ENCODE results near the gene AAGAB. TPM values are rescaled to one million over a fixed set of nuclear protein-coding genes. Genes with fewer than 3 reads are reported as not detected.
"Not testable (repeated sequence)": the region's sequence is repeated elsewhere in the genome, so short reads cannot be mapped to it uniquely, and the experiment has no call there.

The AAGAB gene
- total RNA-seq, 4 donors from 2014 or later, result 39.7 to 343 (median 54.1) TPM

DNA sequence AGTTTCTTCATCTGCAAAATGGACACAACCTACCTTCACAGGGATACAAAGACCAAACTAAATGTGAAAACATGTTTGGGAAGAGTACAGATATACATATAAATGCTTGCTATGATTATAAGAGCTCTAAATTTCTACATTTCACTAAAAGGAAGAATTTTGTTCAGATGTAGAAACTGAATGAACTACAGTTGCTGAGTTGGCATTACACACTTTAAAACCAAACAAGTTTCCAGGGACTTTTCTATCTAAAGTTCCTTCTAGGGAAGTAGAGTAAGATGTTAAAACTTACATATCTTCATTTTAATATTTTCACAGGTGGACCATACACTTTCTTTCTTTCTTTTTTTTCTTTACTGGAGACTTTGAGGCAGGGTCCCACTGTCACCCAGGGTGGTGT is 4.6 kb downstream of the AAGAB start:
- no peaks in the 10 kb centered on the region for H3K9me3 ChIP-seq
- intact Hi-C loops (cut with DNase I; ENCODE audit: low total_unique reads) (no loop called here), in situ Hi-C loops (cut with MboI; ENCODE audit: low pct_ligation_motif_present in 1 of 4, low pct_unique_long_range_greater_than_20kb in 1 of 4, low sequenced_read_pairs in 3 of 4) (loop anchor here in 1 of 4 donors (10.0 kb wide), 1 partner anchor 185 kb away; the partner anchor contains the start of gene SMAD3)
- no peak for TF ChIP-seq EP300 (IDR thresholded peaks at IDR 0.05; ENCODE audit: low read depth)
- no peak for TF ChIP-seq CTCF (IDR thresholded peaks at IDR 0.05)
- no peak for TF ChIP-seq POLR2A (IDR thresholded peaks at IDR 0.05)
- no peak for TF ChIP-seq POLR2AphosphoS5 (IDR thresholded peaks at IDR 0.05)
- H3K4me3 ChIP-seq, result no peak overlapping the region
- no peaks in the 10 kb centered on the region for H3K27me3 ChIP-seq
- H3K4me1 ChIP-seq, result peaks cover 4 to 21% (median 14%) of the 10 kb centered on the region in 4 donors
- DNase-seq, result no peak
- H3K36me3 ChIP-seq, result no peaks in the 10 kb centered on the region
- no peak overlapping the region for H3K27ac ChIP-seq

DNA sequence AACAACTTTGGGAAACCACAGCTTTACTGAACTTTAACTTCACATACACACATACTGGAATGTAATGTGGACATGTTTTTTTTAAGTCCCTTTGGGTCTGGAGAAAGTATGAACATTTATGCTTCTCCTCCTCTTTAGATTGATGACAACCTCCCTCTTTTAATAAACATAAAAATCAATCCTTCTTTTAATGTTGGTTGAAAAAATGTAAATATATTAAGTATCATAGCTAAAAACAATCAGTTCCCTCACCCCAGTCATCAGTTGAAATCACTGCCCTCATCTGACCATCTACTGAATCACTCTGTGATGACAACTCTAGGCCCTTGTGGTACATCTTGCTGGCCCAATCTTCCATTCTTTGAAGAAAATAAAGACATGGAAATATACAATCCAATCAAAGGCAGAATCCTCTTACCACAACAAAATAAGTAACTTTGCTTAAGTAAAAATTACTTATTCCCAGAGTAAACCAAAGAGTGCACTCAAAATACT is 6.4 kb downstream of the AAGAB start:
- Histone ChIP-seq H3K4me1 (peaks cover 0 to 17% (median 8%) of the 10 kb centered on the region in 4 donors), H3K27ac (no peak overlapping the region), H3K9me3 (no peaks in the 10 kb centered on the region), H3K27me3 (no peaks in the 10 kb centered on the region), H3K4me3 (no peak overlapping the region), H3K36me3 (no peaks in the 10 kb centered on the region)
- DNase-seq, result no peak
- no peak for TF ChIP-seq POLR2A (IDR thresholded peaks at IDR 0.05)
- TF ChIP-seq CTCF (IDR thresholded peaks at IDR 0.05), result no peak
- no peak for TF ChIP-seq EP300 (IDR thresholded peaks at IDR 0.05; ENCODE audit: low read depth)
- TF ChIP-seq POLR2AphosphoS5 (IDR thresholded peaks at IDR 0.05), result no peak
- intact Hi-C loops (cut with DNase I; ENCODE audit: low total_unique reads) (no loop called here), in situ Hi-C loops (cut with MboI; ENCODE audit: low pct_ligation_motif_present in 1 of 4, low pct_unique_long_range_greater_than_20kb in 1 of 4, low sequenced_read_pairs in 3 of 4) (no loop called here)

DNA sequence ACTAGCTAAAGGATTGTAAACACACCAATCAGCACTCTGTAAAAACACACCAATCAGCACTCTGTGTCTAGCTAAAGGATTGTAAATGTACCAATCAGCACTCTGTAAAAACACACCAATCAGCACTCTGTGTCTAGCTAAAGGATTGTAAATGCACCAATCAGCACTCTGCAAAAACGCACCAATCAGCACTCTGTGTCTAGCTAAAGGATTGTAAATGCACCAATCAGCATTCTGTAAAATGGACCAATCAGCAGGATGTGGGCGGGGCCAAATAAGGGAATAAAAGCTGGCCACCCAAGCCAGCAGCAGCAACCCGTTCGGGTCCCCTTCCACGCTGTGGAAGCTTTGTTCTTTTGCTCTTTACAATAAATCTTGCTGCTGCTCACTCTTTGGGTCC is 7.9 kb downstream of the AAGAB start:
- intact Hi-C loops (cut with DNase I; ENCODE audit: low total_unique reads); H3K27ac ChIP-seq; H3K4me3 ChIP-seq; H3K9me3 ChIP-seq; in situ Hi-C loops (cut with MboI; ENCODE audit: low pct_ligation_motif_present in 1 of 4, low pct_unique_long_range_greater_than_20kb in 1 of 4, low sequenced_read_pairs in 3 of 4); H3K27me3 ChIP-seq; H3K36me3 ChIP-seq; DNase-seq: not testable (repeated sequence)
- WGBS, 2 donors (ENCODE audit: low coverage in 1 of 2), result 95 to 100% methylated on average over 1 to 5 of the region's 5 CpGs
- peaks cover 0 to 15% (median 4%) of the 10 kb centered on the region in 4 donors for H3K4me1 ChIP-seq

- no peak for DNase-seq
- no peaks in the 10 kb centered on the region for H3K36me3 ChIP-seq
- H3K4me3 ChIP-seq, result no peak overlapping the region
- H3K9me3 ChIP-seq, result no peaks in the 10 kb centered on the region
- no peaks in the 10 kb centered on the region for H3K27me3 ChIP-seq
- TF ChIP-seq POLR2A (IDR thresholded peaks at IDR 0.05), result no peak
- no peak for TF ChIP-seq CTCF (IDR thresholded peaks at IDR 0.05)
- TF ChIP-seq POLR2AphosphoS5 (IDR thresholded peaks at IDR 0.05), result no peak
- intact Hi-C loops (cut with DNase I; ENCODE audit: low total_unique reads) (no loop called here), in situ Hi-C loops (cut with MboI; ENCODE audit: low pct_ligation_motif_present in 1 of 4, low pct_unique_long_range_greater_than_20kb in 1 of 4, low sequenced_read_pairs in 3 of 4) (no loop called here)
- H3K27ac ChIP-seq, result no peak overlapping the region
- peaks cover 4 to 29% (median 10%) of the 10 kb centered on the region in 4 donors for H3K4me1 ChIP-seq
- 89 to 91% methylated on average over 3 of the region's 3 CpGs for WGBS, 2 donors (ENCODE audit: low coverage in 1 of 2)
These were observed 9.4 kb downstream of the AAGAB start for GRCh38 chr15:67244971-67245478.

DNA sequence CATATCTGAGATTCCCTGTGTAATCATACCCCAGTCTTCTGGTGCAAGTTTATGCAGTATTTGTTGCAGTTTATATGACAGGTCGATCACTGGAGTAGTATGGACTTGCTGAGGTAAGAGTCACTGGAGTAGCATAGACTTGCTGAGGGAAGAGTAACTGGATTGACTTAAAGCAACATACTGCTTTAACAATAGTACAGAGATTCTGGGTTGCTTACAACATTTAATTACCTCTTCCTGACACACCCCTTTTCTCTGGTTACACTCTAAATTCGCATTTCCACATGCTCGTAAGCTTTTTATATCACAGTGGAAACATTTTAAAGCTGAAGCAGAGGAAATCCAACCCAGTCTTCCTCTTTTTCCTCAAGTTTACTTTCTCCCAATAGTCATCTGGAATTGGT is 11.8 kb downstream of the AAGAB start:
- in situ Hi-C loops (cut with MboI; ENCODE audit: low pct_ligation_motif_present in 1 of 4, low pct_unique_long_range_greater_than_20kb in 1 of 4, low sequenced_read_pairs in 3 of 4), result no loop called here
- H3K9me3 ChIP-seq, result no peaks in the 10 kb centered on the region
- no peaks in the 10 kb centered on the region for H3K27me3 ChIP-seq
- DNase-seq, result no peak
- no peak overlapping the region for H3K4me3 ChIP-seq
- H3K36me3 ChIP-seq, result no peaks in the 10 kb centered on the region
- TF ChIP-seq POLR2A (IDR thresholded peaks at IDR 0.05), result no peak
- WGBS, 2 donors (ENCODE audit: low coverage in 1 of 2), result 42 to 89% methylated on average over 1 to 3 of the region's 3 CpGs
- H3K27ac ChIP-seq, result no peak overlapping the region
- H3K4me1 ChIP-seq, result peaks cover 4 to 32% (median 13%) of the 10 kb centered on the region in 4 donors
- intact Hi-C loops (cut with DNase I; ENCODE audit: low total_unique reads), result no loop called here
